Urinary bladder (tissue), 4 donors: Measurements from ENCODE around the gene NCCRP1. TPM values are rescaled to one million over a fixed set of nuclear protein-coding genes. Genes with fewer than 3 reads are reported as not detected.

ENCODE experiments used
- DNase-seq: peaks from one replicate; pipeline ENCODE4 v3.0.0-alpha.2; 2015; ENCODE audit errors: extremely low spot score
- H3K27ac ChIP-seq: one replicate; pipeline ENCODE4 v1.5.1; 2013; ENCODE audit warnings: low read depth, mild to moderate bottlenecking, moderate library complexity
- H3K36me3 ChIP-seq: one replicate; pipeline ENCODE4 v1.6.1; 2013; ENCODE audit warnings: mild to moderate bottlenecking, moderate library complexity; ENCODE audit not compliant: insufficient read depth
- H3K4me1 ChIP-seq: one replicate; pipeline ENCODE4 v1.6.1; 2013; ENCODE audit warnings: mild to moderate bottlenecking, moderate library complexity; ENCODE audit not compliant: insufficient read depth
- H3K4me3 ChIP-seq: one replicate; pipeline ENCODE4 v1.5.1; 2013; ENCODE audit warnings: low read depth, low read length
- WGBS: extraction: QIAGEN DNeasy Blood & Tissue Kit; methylation state at CpG from one replicate; pipeline ENCODE4 v1.1.7; 2013; 5-methylcytosine and 5-hydroxymethylcytosine counted together
- polyA plus RNA-seq: library from polyadenylated mRNA; stranded (reverse); fragments of 200-250 nt; gene quantifications from one replicate; pipeline ENCODE4 v1.2.3, GENCODE V29; 2013
- total RNA-seq: library from RNA; depleted of rRNA; stranded (reverse); fragments of >200 nt; gene quantifications from one replicate; pipeline ENCODE4 v1.2.3, GENCODE V29; 2014
- donor health status: healthy with polysubstance abuse.
- donor health status: healthy.

Gene NCCRP1
- total and polyA plus RNA-seq, 2 donors, result 0.38 to 1.1 TPM

GRCh38 chr19:39180749-39181148, 16.0 kb upstream of the NCCRP1 start:
- no peak overlapping the region for H3K4me3 ChIP-seq
- no peak for DNase-seq
- 83% methylated on average over 9 of the region's 9 CpGs for WGBS

DNA sequence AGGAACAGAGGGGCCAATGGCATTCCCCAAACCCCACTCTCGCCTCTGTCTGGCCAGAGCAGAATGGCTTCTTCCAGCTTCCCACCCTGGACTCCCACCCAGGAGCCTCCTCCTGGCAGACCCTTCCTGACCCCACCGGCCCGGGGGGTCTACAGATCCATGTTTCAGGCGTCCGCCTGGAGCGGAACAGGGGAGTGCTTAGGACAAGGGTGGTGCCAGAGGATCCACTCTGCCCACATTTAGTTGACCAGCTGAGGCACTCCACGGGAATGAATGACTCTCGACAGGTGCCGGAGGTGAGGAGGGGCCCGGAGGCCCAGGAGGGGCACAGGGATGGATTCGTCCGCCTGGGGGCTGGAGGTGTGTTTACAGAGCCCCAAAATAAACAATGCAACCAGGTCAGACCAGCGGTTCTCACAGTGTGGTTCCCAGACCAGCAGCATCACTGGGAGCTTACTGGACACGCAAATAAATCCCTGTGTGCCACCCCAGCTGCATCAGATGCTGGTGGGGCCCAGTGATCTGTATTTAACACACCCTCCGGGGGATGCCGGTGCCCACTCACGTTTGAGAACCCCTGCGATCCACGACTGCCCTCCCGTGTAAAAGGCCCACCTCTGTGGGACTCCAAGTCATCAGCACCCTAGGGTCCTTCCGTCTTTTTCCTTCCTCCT, 15.1 kb upstream of the NCCRP1 start:
- no peak for DNase-seq
- WGBS, result 77% methylated on average over 21 of the region's 21 CpGs
- no peak overlapping the region for H3K4me3 ChIP-seq
- H3K36me3 ChIP-seq, result no peaks in the 10 kb centered on the region
- H3K27ac ChIP-seq, result no peak overlapping the region
- no peaks in the 10 kb centered on the region for H3K4me1 ChIP-seq

More at GRCh38 chr19:39180749-39181148, 16.0 kb upstream of the NCCRP1 start:
- Histone ChIP-seq H3K27ac (no peak overlapping the region), H3K4me1 (no peaks in the 10 kb centered on the region), H3K36me3 (no peaks in the 10 kb centered on the region)

- Histone ChIP-seq H3K4me3 (no peak overlapping the region), H3K27ac (no peak overlapping the region), H3K36me3 (no peaks in the 10 kb centered on the region), H3K4me1 (no peaks in the 10 kb centered on the region)
- 75% methylated on average over 4 of the region's 4 CpGs for WGBS
- no peak for DNase-seq
These were observed 14.6 kb upstream of the NCCRP1 start for GRCh38 chr19:39182174-39182505.

- 92% methylated on average over 8 of the region's 8 CpGs for WGBS
- Histone ChIP-seq H3K4me1 (no peaks in the 10 kb centered on the region), H3K4me3 (no peak overlapping the region), H3K27ac (no peak overlapping the region), H3K36me3 (no peaks in the 10 kb centered on the region)
- DNase-seq, result no peak
These were observed 13.7 kb upstream of the NCCRP1 start for GRCh38 chr19:39183104-39183503.

DNA sequence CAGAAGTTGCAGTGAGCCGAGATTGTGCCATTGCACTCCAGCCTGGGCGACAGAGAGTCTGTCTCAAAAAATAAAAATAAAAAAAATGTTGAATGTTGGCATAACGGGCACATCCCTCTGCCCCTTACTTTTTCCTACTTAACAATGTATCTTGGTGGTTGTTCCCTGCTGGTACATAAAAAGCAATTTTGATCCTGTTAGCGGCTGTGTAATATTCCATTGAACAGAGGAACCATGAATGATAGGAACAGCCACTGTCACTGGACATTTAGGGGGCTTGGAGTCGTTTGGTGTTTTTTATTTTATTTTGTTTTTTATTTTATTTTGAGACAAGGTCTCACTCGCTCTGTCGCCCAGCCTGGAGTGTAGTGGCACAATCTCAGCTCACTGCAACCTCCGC, 10.4 kb upstream of the NCCRP1 start:
- WGBS, result 94% methylated on average over 8 of the region's 8 CpGs
- Histone ChIP-seq H3K4me1 (no peaks in the 10 kb centered on the region), H3K4me3 (no peak overlapping the region), H3K27ac (no peak overlapping the region), H3K36me3 (no peaks in the 10 kb centered on the region)
- DNase-seq, result no peak

DNA sequence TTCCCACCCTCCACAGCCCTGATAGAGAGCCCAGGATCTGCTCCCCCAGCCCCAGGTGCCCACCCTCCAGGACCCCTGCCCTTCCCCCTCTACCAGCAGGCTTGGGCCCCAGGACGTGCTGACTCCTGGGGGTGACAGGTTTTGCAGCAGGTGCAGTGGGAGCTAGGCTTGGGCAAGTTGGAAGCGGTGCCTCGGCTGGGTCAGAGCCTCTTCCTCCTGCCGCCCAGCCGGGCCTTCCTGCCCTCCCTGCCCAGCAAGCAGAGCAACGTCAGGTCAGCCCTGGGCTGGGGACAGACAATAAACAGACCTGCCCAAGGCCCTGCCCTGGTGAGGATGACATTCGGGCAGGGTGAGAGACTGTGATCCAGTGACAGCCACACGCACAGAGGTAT, 9.2 kb upstream of the NCCRP1 start:
- WGBS, result 38% methylated on average over 8 of the region's 8 CpGs
- no peak for DNase-seq
- Histone ChIP-seq H3K4me3 (no peak overlapping the region), H3K4me1 (no peaks in the 10 kb centered on the region), H3K27ac (no peak overlapping the region), H3K36me3 (no peaks in the 10 kb centered on the region)

DNA sequence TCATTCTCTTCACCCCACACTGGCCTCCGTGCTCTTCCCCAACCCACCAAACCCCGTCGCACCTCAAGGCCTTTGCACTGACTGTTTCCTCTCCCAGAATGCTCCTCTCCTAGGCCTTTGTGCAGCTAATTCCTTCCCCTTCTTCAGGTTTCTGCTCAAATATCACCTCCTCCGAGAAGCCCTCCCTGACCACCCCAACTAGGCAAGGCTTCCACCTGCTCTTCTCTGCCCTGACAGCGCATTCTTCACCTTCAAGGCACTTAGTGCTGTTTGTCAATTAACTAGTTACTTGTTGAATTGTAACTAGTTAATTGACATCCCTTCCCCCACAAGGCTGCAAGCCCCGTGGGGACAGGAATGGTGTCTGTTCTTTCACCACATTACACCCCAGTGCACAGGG, 7.8 kb upstream of the NCCRP1 start:
- no peaks in the 10 kb centered on the region for H3K36me3 ChIP-seq
- 72% methylated on average over 6 of the region's 6 CpGs for WGBS
- H3K4me3 ChIP-seq, result no peak overlapping the region
- H3K27ac ChIP-seq, result no peak overlapping the region
- H3K4me1 ChIP-seq, result no peaks in the 10 kb centered on the region
- DNase-seq, result no peak

- 35% methylated on average over 11 of the region's 11 CpGs for WGBS
- Histone ChIP-seq H3K4me1 (no peaks in the 10 kb centered on the region), H3K4me3 (no peak overlapping the region), H3K27ac (no peak overlapping the region), H3K36me3 (no peaks in the 10 kb centered on the region)
- no peak for DNase-seq
These were observed 6.0 kb upstream of the NCCRP1 start for GRCh38 chr19:39190768-39191167.

DNA sequence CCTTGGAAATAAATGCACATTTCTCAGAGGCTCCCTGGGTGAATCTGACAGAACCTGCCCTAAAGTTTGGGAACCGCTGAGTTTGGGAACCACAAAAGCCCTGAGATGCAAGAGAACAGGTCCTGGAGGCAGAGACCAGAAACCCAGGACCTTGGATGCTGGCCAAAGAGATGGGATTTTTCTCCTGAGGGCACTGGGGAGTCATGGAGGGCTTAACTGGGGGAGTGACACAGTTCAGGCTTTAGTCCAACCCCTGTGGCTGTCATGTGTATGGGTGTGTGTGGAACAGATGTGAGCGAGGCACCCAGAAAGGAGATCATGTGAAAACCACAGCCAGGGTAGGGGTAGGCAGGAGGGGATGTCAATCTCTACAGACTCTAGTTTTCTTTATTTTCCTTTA, 3.9 kb upstream of the NCCRP1 start:
- no peak overlapping the region for H3K4me3 ChIP-seq
- no peaks in the 10 kb centered on the region for H3K36me3 ChIP-seq
- no peak overlapping the region for H3K27ac ChIP-seq
- WGBS, result 81% methylated on average over 2 of the region's 2 CpGs
- H3K4me1 ChIP-seq, result no peaks in the 10 kb centered on the region
- no peak for DNase-seq

DNA sequence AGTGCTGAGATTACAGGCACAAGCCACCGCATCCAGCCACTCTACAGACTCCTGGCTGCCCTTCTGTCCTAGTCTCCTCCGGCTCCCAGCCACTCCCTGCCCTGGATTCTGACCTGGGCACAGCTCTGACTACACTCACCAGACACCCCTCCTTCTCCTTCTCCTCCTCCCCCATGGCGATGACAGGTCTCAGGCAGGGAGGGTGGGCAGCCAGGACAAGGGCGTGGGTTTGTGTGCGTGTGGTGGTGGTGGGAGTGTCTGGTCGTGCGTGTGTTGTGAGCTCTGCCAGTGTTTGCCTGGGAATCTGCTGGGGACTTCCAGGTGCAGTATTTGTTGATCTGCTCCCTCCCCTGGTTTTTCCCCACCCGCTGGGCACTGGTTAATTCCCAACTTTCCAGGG, 3.0 kb upstream of the NCCRP1 start:
- no peak overlapping the region for H3K27ac ChIP-seq
- 33% methylated on average over 8 of the region's 8 CpGs for WGBS
- H3K36me3 ChIP-seq, result no peaks in the 10 kb centered on the region
- no peaks in the 10 kb centered on the region for H3K4me1 ChIP-seq
- H3K4me3 ChIP-seq, result no peak overlapping the region
- no peak for DNase-seq

DNA sequence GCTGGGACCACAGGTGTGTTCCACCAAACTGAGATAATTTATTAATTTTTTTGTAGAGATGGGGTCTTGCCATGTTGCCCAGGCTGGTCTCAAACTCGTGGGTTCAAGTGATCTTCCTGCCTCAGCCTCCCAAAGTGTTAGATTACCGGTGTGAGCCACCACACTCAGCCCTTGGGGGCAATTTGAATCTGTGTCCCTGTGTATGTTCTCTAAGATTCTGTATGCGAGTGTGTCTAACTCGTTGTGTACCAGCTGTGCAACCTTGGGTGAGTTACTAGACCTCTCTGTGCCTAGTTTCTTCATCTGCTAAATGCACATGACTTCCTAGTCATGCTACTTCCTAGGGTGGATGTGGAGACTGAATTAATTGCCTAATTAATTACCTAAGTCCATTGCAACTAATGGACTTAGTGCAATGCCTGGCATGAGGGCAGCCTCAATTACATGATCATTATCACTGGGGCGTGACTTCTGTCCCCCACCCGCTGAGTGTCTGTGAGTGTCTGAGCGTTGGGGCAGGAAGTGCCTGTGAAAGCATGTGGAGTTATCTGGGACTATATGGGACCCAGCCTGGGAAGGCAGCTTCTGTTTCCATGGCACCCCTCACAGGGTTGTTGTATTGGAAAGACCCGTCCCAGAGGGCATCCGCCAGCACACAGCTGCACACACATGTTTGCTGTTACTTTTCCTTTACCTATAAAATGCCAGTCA, 1.8 kb upstream of the NCCRP1 start:
- Histone ChIP-seq H3K4me3 (no peak overlapping the region), H3K36me3 (no peaks in the 10 kb centered on the region), H3K27ac (no peak overlapping the region), H3K4me1 (no peaks in the 10 kb centered on the region)
- DNase-seq, result no peak
- 47% methylated on average over 9 of the region's 9 CpGs for WGBS

- 47% methylated on average over 9 of the region's 9 CpGs for WGBS
- Histone ChIP-seq H3K36me3 (no peaks in the 10 kb centered on the region), H3K4me1 (no peaks in the 10 kb centered on the region), H3K27ac (no peak overlapping the region), H3K4me3 (no peak overlapping the region)
- DNase-seq, result no peak
These were observed 1.0 kb upstream of the NCCRP1 start for GRCh38 chr19:39195755-39196154.

- Histone ChIP-seq H3K4me3 (no peak overlapping the region), H3K27ac (no peak overlapping the region), H3K36me3 (no peaks in the 10 kb centered on the region), H3K4me1 (no peaks in the 10 kb centered on the region)
- WGBS, result 11% methylated on average over 7 of the region's 7 CpGs
- DNase-seq, result no peak
These were observed 444 bp upstream of the NCCRP1 start for GRCh38 chr19:39196320-39196719.

- no peak overlapping the region for H3K27ac ChIP-seq
These were observed 1.0 kb downstream of the NCCRP1 start for GRCh38 chr19:39197808-39198207.

More at GRCh38 chr19:39197808-39198207, 1.0 kb downstream of the NCCRP1 start:
- no peak for DNase-seq
- H3K4me1 ChIP-seq, result no peaks in the 10 kb centered on the region
- no peak overlapping the region for H3K4me3 ChIP-seq
- H3K36me3 ChIP-seq, result no peaks in the 10 kb centered on the region
- WGBS, result 57% methylated on average over 5 of the region's 5 CpGs
